OCI-LY7 (cell line): ENCODE measurements around the gene MTA3. TPM values are rescaled to one million over a fixed set of nuclear protein-coding genes. Genes with fewer than 3 reads are reported as not detected.
"Not testable (repeated sequence)": the region's sequence is repeated elsewhere in the genome, so short reads cannot be mapped to it uniquely, and the experiment has no call there.

Source experiments
- BruUV-seq: library from RNA; stranded (reverse); fragments of 400-500 nt; replicated peaks from 2 replicates; lab custom pipeline; 2021; lab: Mats Ljungman, UMichigan
- CTCF ChIA-PET: fragments of 300-600 bp; sonication (Branson Sonifier 250); formaldehyde crosslinking; loops from one replicate; lab custom pipeline; 2022; ENCODE audit warnings: antibody characterized with exemption; ENCODE audit not compliant: unreplicated experiment; lab: Charles Lee
- POLR2A ChIA-PET: fragments of 300-600 bp; sonication (Branson Sonifier 250); formaldehyde crosslinking; loops from one replicate; lab custom pipeline; 2022; ENCODE audit warnings: antibody characterized with exemption; lab: Charles Lee
- DNase-seq: peaks from one replicate; pipeline ENCODE4 v3.0.0-alpha.2; 2015; ENCODE audit warnings: low spot score
- H2AFZ ChIP-seq: fragments of 200-600 bp; sonication (generic), shearing (Covaris generic); 2 replicates; pipeline ENCODE4 v1.6.1; 2014; ENCODE audit warnings: mild to moderate bottlenecking, antibody characterized with exemption, low read length, moderate library complexity
- H3K27ac ChIP-seq: fragments of 200-600 bp; sonication (generic); 2 replicates; pipeline ENCODE4 v1.5.1; 2014; ENCODE audit warnings: mixed run types, low read depth, mild to moderate bottlenecking, moderate library complexity, low read length, inconsistent platforms; ENCODE audit not compliant: poor library complexity, severe bottlenecking
- H3K36me3 ChIP-seq: fragments of 200-600 bp; sonication (generic); 2 replicates; pipeline ENCODE4 v1.6.1; 2014; ENCODE audit warnings: mild to moderate bottlenecking, antibody characterized with exemption, low read length, moderate library complexity, mixed read lengths; ENCODE audit not compliant: insufficient read depth
- H3K4me1 ChIP-seq: fragments of 200-600 bp; sonication (generic); 2 replicates; pipeline ENCODE4 v1.5.1; 2014; ENCODE audit warnings: mild to moderate bottlenecking, low read length; ENCODE audit not compliant: insufficient read depth, poor library complexity, severe bottlenecking
- H3K4me2 ChIP-seq: fragments of 200-600 bp; sonication (generic); 2 replicates; pipeline ENCODE4 v1.6.1; 2014; ENCODE audit warnings: mild to moderate bottlenecking, low read length
- H3K4me3 ChIP-seq: fragments of 200-600 bp; sonication (generic); 2 replicates; pipeline ENCODE4 v1.5.1; 2014; ENCODE audit warnings: mild to moderate bottlenecking, low read depth, low read length; ENCODE audit not compliant: poor library complexity, severe bottlenecking
- H3K79me2 ChIP-seq: fragments of 200-600 bp; sonication (generic); 2 replicates; pipeline ENCODE4 v1.6.1; 2016; ENCODE audit warnings: low read depth, mild to moderate bottlenecking, low read length, moderate library complexity, mixed read lengths; ENCODE audit not compliant: insufficient read depth
- H3K9me2 ChIP-seq: fragments of 200-600 bp; sonication (generic); 2 replicates; pipeline ENCODE4 v1.6.1; 2016; ENCODE audit warnings: mild to moderate bottlenecking, low read length, mixed read lengths; ENCODE audit not compliant: insufficient read depth
- H3K9me3 ChIP-seq: fragments of 200-600 bp; sonication (generic); 2 replicates; pipeline ENCODE4 v1.6.1; 2014; ENCODE audit warnings: mild to moderate bottlenecking, mixed run types, low read length, mixed read lengths
- H4K20me1 ChIP-seq: fragments of 200-600 bp; sonication (generic); 2 replicates; pipeline ENCODE4 v1.6.1; 2014; ENCODE audit warnings: mild to moderate bottlenecking, antibody characterized with exemption, low read length, moderate library complexity, mixed read lengths; ENCODE audit not compliant: insufficient read depth
- EZH2phosphoT487 ChIP-seq: fragments of 200-600 bp; sonication (generic); IDR thresholded peaks from 2 replicates; pipeline ENCODE4 v1.6.1; 2018; ENCODE audit warnings: low read depth, borderline replicate concordance, mild to moderate bottlenecking, mixed run types, antibody characterized with exemption, low read length, moderate library complexity, mixed read lengths
- intact Hi-C: fragments of 100-400 bp; cut with micrococcal nuclease; formaldehyde crosslinking; loops from one replicate; pipeline ENCODE4 v1.10.0; 2022; ENCODE audit not compliant: unreplicated experiment
- total RNA-seq, 2 experiments: library from RNA; depleted of rRNA in 1 of 2; stranded (reverse); fragments of >200 nt in 1 of 2; shearing (Covaris generic) in 1 of 2; gene quantifications; 2 replicates each; pipeline ENCODE4 v1.2.3, GENCODE V29; 2014 to 2022
- TF ChIP-seq, protein P1 (sequence below): fragments of 200-600 bp; sonication (generic); conservative IDR thresholded peaks from 2 replicates; pipeline ENCODE4 v1.5.1; 2014; ENCODE audit warnings: mild to moderate bottlenecking, antibody characterized with exemption, low read length, moderate library complexity, mixed read lengths

The MTA3 gene
- total RNA-seq, 2 experiments from 2014 or later, result 72.7 to 205 TPM

DNA sequence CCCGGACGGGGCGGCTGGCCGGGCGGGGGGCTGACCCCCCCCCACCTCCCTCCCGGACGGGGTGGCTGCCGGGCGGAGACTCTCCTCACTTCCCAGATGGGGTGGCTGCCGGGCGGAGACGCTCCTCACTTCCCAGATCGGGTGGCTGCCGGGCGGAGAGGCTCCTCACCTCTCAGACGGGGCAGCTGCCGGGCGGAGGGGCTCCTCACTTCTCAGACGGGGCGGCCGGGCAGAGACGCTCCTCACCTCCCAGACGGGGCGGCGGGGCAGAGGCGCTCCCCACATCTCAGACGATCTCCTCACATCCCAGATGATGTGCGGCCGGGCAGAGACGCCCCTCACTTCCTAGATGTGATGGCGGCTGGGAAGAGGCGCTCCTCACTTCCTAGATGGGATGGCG, 37.7 kb downstream of the MTA3 start:
- H3K9me3 ChIP-seq, H3K27ac ChIP-seq, H3K9me2 ChIP-seq, H2AFZ ChIP-seq, DNase-seq, H3K4me2 ChIP-seq, CTCF ChIA-PET, BruUV-seq, H3K4me3 ChIP-seq, intact Hi-C loops, POLR2A ChIA-PET: not testable (repeated sequence)
- Histone ChIP-seq H3K4me1 (peaks cover 11% of the 10 kb centered on the region), H3K36me3 (peaks cover 74% of the 10 kb centered on the region), H4K20me1 (peaks cover 21% of the 10 kb centered on the region; the same call in 1 of the 2 replicates), H3K79me2 (peaks cover 63% of the 10 kb centered on the region)

GRCh38 chr2:42607101-42607637, 38.7 kb downstream of the MTA3 start:
- H3K36me3 ChIP-seq, result peaks cover 74% of the 10 kb centered on the region
- CTCF ChIA-PET, result no interaction called here
- no peak overlapping the region for H3K27ac ChIP-seq
- H3K4me1 ChIP-seq, result peaks cover 3% of the 10 kb centered on the region
- intact Hi-C loops, result no loop called here
- H2AFZ ChIP-seq, result no peak overlapping the region
- TF ChIP-seq, protein P1, sequence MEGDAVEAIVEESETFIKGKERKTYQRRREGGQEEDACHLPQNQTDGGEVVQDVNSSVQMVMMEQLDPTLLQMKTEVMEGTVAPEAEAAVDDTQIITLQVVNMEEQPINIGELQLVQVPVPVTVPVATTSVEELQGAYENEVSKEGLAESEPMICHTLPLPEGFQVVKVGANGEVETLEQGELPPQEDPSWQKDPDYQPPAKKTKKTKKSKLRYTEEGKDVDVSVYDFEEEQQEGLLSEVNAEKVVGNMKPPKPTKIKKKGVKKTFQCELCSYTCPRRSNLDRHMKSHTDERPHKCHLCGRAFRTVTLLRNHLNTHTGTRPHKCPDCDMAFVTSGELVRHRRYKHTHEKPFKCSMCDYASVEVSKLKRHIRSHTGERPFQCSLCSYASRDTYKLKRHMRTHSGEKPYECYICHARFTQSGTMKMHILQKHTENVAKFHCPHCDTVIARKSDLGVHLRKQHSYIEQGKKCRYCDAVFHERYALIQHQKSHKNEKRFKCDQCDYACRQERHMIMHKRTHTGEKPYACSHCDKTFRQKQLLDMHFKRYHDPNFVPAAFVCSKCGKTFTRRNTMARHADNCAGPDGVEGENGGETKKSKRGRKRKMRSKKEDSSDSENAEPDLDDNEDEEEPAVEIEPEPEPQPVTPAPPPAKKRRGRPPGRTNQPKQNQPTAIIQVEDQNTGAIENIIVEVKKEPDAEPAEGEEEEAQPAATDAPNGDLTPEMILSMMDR, result no peak
- TF ChIP-seq EZH2phosphoT487, result no peak
- H4K20me1 ChIP-seq, result peaks cover 17% of the 10 kb centered on the region; the same call in 1 of the 2 replicates
- peaks cover 61% of the 10 kb centered on the region for H3K79me2 ChIP-seq
- no peak overlapping the region for H3K4me3 ChIP-seq
- POLR2A ChIA-PET, result interaction anchor here (0.6 kb wide), 1 partner anchor 11 kb away, joined by 3 read pairs; no protein-coding TSS in a partner anchor
- no peak for DNase-seq
- no peaks in the 10 kb centered on the region for H3K9me3 ChIP-seq
- no peak overlapping the region for H3K4me2 ChIP-seq
- H3K9me2 ChIP-seq, result no peaks in the 10 kb centered on the region
- BruUV-seq, result no TSS peak

DNA sequence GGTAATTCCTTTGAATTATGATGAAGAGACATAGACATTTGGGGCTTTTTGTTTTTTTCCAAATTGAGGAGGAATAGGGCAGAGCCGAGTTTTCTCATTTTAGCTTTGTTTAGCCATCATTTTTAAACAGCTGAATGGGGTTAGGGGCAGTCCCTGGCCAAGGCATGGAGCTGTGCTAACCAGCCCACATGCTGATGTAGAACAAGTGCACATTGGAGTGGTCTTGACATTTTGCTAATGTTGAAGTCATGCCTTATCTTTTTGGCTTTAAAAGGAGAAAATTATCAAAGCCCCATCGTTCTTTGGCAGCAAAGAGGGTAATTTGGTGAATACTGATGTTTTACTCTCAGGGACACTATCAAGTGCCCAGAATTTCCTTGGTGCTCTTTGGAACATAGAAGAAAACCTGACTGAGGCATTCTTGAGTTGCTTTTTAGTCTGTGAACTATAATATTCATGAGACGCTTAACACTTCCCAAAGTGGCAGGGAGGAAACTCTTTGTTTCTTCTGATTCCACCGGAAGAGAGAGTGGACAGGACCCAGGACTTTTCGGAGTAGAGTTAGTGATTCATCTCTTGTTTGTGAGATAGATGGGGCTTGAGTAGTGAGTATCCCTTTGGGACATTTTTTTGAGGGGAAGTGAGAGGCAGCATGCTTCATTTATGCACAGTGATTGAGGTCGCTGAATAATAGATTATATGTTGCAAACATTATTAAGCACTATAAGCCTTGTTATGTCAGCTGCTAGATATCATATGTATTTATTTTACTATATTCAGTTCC, 45.0 kb downstream of the MTA3 start:
- Histone ChIP-seq H3K4me1 (no peaks in the 10 kb centered on the region), H4K20me1 (peaks cover 7% of the 10 kb centered on the region; the same call in 1 of the 2 replicates), H3K79me2 (peaks cover 34% of the 10 kb centered on the region; the same call in 1 of the 2 replicates), H3K27ac (no peak overlapping the region), H2AFZ (no peak overlapping the region), H3K9me3 (no peaks in the 10 kb centered on the region), H3K4me3 (no peak overlapping the region), H3K36me3 (peaks cover 97% of the 10 kb centered on the region), H3K9me2 (no peaks in the 10 kb centered on the region), H3K4me2 (no peak overlapping the region)
- BruUV-seq, result no TSS peak
- intact Hi-C loops, result no loop called here
- ChIA-PET CTCF (no interaction called here), POLR2A (interaction anchor here (0.6 to 1.2 kb wide), 7 partner anchors 10 to 66 kb away, joined by 3 to 6 read pairs (median 3); no protein-coding TSS in a partner anchor)
- DNase-seq, result no peak
- TF ChIP-seq, protein P1, result no peak
- TF ChIP-seq EZH2phosphoT487, result no peak
